ENCODE results near the gene NPNT.

- TF ChIP-seq SIN3A (IDR thresholded peaks at IDR 0.05; ENCODE audit: borderline replicate concordance, low read depth, low read length) = no peak
- no peak for TF ChIP-seq CTCF (IDR thresholded peaks at IDR 0.05)
- TF ChIP-seq RAD21 (IDR thresholded peaks at IDR 0.05; ENCODE audit: low read length) = peak; percentile 7; the same call in 1 of the 2 replicates
- no peak for TF ChIP-seq FOXM1 (IDR thresholded peaks at IDR 0.05; ENCODE audit: low read depth)
- 0 out of 4 replicates have a peak, but pooled peaks of 1 of the 2 experiments have one; percentile 26 for TF ChIP-seq EP300 (IDR thresholded peaks at IDR 0.05; ENCODE audit: borderline replicate concordance in 1 of 2, low read depth in 1 of 2, low read length in 1 of 2)
Observed at GRCh38 chr4:105990933-105991332, 95.7 kb downstream of the NPNT start.

All from SK-N-SH (cell line).